Measurements from ENCODE around the gene S100PBP.

DNA sequence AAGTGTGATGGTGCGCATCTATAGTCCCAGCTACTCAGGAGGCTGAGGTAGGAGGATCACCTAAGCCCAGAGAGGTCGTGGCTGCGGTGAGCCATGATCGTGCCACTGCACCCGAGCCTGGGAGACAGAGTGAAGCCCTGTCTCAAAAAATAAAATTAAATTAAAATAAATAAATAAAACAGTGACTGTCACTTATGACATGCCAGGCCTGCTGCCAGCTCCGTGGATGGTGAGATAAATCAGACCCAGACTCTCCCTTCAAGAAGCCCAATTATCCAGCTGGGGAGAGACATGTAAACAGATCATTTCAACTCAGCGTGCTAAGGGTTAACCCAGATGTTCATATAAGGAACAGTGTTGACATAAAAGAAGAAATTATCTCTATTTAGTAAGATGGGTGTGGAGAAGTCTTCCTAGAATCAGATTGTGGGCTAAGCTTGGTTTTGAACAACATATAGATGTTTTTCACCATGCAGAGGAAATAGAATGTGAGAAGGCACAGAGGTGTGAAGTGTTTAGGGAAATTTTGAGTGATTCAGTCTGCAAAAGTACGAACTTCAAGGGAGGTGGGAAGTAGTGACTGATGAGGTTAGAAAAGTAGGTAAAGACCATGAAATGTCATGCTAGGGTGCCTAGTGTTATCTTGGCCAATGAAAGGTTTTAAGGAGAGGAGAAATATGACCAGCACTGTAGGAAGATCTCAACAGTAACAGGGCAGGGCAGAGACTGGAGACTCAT lies 18.6 kb upstream of the S100PBP start:
- TF ChIP-seq SUZ12 (IDR thresholded peaks at IDR 0.05) = no peak
- no peak for TF ChIP-seq FOXK2 (IDR thresholded peaks at IDR 0.05)
- no peak for TF ChIP-seq ARNT (IDR thresholded peaks at IDR 0.05)
- no peak for TF ChIP-seq ELF4 (IDR thresholded peaks at IDR 0.05)
- TF ChIP-seq HDGF (IDR thresholded peaks at IDR 0.05; ENCODE audit: borderline replicate concordance) = no peak
- no peak for TF ChIP-seq FOXA1 (IDR thresholded peaks at IDR 0.05)
- TF ChIP-seq, protein P1, sequence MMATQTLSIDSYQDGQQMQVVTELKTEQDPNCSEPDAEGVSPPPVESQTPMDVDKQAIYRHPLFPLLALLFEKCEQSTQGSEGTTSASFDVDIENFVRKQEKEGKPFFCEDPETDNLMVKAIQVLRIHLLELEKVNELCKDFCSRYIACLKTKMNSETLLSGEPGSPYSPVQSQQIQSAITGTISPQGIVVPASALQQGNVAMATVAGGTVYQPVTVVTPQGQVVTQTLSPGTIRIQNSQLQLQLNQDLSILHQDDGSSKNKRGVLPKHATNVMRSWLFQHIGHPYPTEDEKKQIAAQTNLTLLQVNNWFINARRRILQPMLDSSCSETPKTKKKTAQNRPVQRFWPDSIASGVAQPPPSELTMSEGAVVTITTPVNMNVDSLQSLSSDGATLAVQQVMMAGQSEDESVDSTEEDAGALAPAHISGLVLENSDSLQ (IDR thresholded peaks at IDR 0.05) = no peak
- TF ChIP-seq TARDBP (IDR thresholded peaks at IDR 0.05) = no peak
- no peak for TF ChIP-seq L3MBTL2 (conservative IDR thresholded peaks at IDR 0.05)
- no peak for TF ChIP-seq SP1 (IDR thresholded peaks at IDR 0.05)
- TF ChIP-seq FOXM1 (IDR thresholded peaks at IDR 0.05; ENCODE audit: borderline replicate concordance) = no peak
- no peak for TF ChIP-seq BHLHE40 (IDR thresholded peaks at IDR 0.05; ENCODE audit: borderline replicate concordance)
